HepG2 (cell line): ENCODE data around the gene C14orf119. TPM values are rescaled to one million over a fixed set of nuclear protein-coding genes. Genes with fewer than 3 reads are reported as not detected.

Source experiments
- ATAC-seq: fragments of 200-7000 bp; cut with Tn5 transposase; 3 replicates; pipeline ENCODE4 v1.9.1; 2020; ENCODE audit warnings: mild to moderate bottlenecking, moderate library complexity
- BruUV-seq: library from RNA; stranded (reverse); fragments of 400-500 nt; replicated peaks from 2 replicates; lab custom pipeline; 2021; lab: Mats Ljungman, UMichigan
- CTCF ChIA-PET: fragments of 300-600 bp; formaldehyde crosslinking; extraction: SDS; loops from one replicate; lab custom pipeline; 2021; ENCODE audit warnings: low total read pairs, inconsistent platforms, low intra/inter-chr PET ratio; lab: Yijun Ruan, JAX
- POLR2A ChIA-PET: fragments of 350-600 bp; sonication (Branson Sonifier 250); formaldehyde crosslinking; loops from one replicate; lab custom pipeline; 2020; ENCODE audit warnings: antibody characterized with exemption, inconsistent platforms; lab: Yijun Ruan, JAX
- DNase-seq: peaks from one replicate; pipeline ENCODE4 v3.0.0-alpha.2; 2015; ENCODE audit warnings: low spot score
- FAIRE-seq: peaks from 3 replicates; lab custom pipeline; 2011; peaks lifted over from hg19 to GRCh38; lab: Jason Lieb, UNC
- H2AFZ ChIP-seq: one replicate; pipeline ENCODE4 v1.6.1; 2011; ENCODE audit warnings: low read length, inconsistent platforms
- H3K27ac ChIP-seq: fragments of 300-600 bp; 3 replicates; pipeline ENCODE4 v1.8.0; 2011; ENCODE audit warnings: mixed run types, mild to moderate bottlenecking, mixed read lengths, low read length, inconsistent platforms; ENCODE audit not compliant: insufficient read depth; ENCODE audit errors: extremely low read length
- H3K27me3 ChIP-seq, 2 experiments: fragments of 200-600 bp in 1 of 2; 2 replicates in 1 of 2; 3 replicates in 1 of 2; pipeline versions ENCODE4 v1.6.0 to v1.8.0; 2011; ENCODE audit warnings: low read length in 2 of 2, mild to moderate bottlenecking in 2 of 2, moderate library complexity in 2 of 2, inconsistent platforms in 1 of 2; ENCODE audit not compliant: insufficient read depth in 2 of 2, control insufficient read depth in 1 of 2
- H3K36me3 ChIP-seq, 2 experiments: fragments of 200-600 bp in 1 of 2; replicated peaks in 1 of 2; 2 replicates in 1 of 2; 3 replicates in 1 of 2; pipeline versions ENCODE4 v1.5.1 to v1.8.0; 2011; ENCODE audit warnings: low read length in 2 of 2, inconsistent platforms in 1 of 2; ENCODE audit not compliant: insufficient read depth in 2 of 2, control insufficient read depth in 1 of 2
- H3K4me1 ChIP-seq: 2 replicates; pipeline ENCODE4 v1.5.1; 2012; ENCODE audit warnings: low read length, inconsistent platforms; ENCODE audit not compliant: insufficient read depth
- H3K4me2 ChIP-seq: 2 replicates; pipeline ENCODE4 v1.6.0; 2011; ENCODE audit warnings: low read depth, low read length, inconsistent platforms
- H3K4me3 ChIP-seq, 3 experiments: fragments of 200-600 bp in 1 of 3; sonication (generic), shearing (Covaris generic) in 1 of 3; replicated peaks in 1 of 3; 2 replicates each; pipeline ENCODE4 v1.5.1; 2011 to 2016; ENCODE audit warnings: low read length in 3 of 3, inconsistent platforms in 2 of 3, low read depth in 2 of 3, mild to moderate bottlenecking in 2 of 3, control low read depth in 1 of 3, mixed read lengths in 1 of 3; ENCODE audit not compliant: insufficient read depth in 1 of 3
- H3K79me2 ChIP-seq: one replicate; pipeline ENCODE4 v1.6.1; 2011; ENCODE audit warnings: low read length, inconsistent platforms; ENCODE audit not compliant: insufficient read depth
- H3K9ac ChIP-seq: 2 replicates; pipeline ENCODE4 v1.6.0; 2011; ENCODE audit warnings: mild to moderate bottlenecking, low read depth, low read length, inconsistent platforms; ENCODE audit not compliant: insufficient read depth
- H3K9me3 ChIP-seq: 2 replicates; pipeline ENCODE4 v1.5.1; 2012; ENCODE audit warnings: mild to moderate bottlenecking, low read length
- H4K20me1 ChIP-seq: 2 replicates; pipeline ENCODE4 v1.6.0; 2011; ENCODE audit warnings: inconsistent platforms, mild to moderate bottlenecking, low read length, moderate library complexity; ENCODE audit not compliant: insufficient read depth
- MAZ ChIP-seq, 2 experiments: sonication (generic) in 1 of 2; formaldehyde crosslinking in 1 of 2; IDR thresholded peaks; 2 replicates each; pipeline versions ENCODE4 v1.5.0 to v1.6.1; 2012 to 2020; ENCODE audit warnings: low read depth in 2 of 2, mild to moderate bottlenecking in 2 of 2, borderline replicate concordance in 1 of 2, improper control_type of control experiment in 1 of 2, low read length in 1 of 2, missing genetic modification reagents in 1 of 2, moderate library complexity in 1 of 2
- NONO ChIP-seq, 2 experiments: fragments of 450-650 bp in 1 of 2; sonication (generic) in 1 of 2; formaldehyde crosslinking in 1 of 2; IDR thresholded peaks in 1 of 2; conservative IDR thresholded peaks in 1 of 2; 2 replicates each; pipeline versions ENCODE4 v1.6.1 to v1.8.0; 2017 to 2022; ENCODE audit warnings: mild to moderate bottlenecking in 1 of 2, missing genetic modification reagents in 1 of 2, moderate library complexity in 1 of 2
- ZSCAN9 ChIP-seq: IDR thresholded peaks from 2 replicates; pipeline ENCODE4 v1.6.1; 2016; ENCODE audit warnings: borderline replicate concordance
- WGBS: methylation state at CpG from one replicate; pipeline ENCODE4 v1.1.6; 2017; ENCODE audit warnings: low lambda C conversion rate; 5-methylcytosine and 5-hydroxymethylcytosine counted together
- in situ Hi-C: cut with HindIII; loops from 2 replicates; pipeline ENCODE4 v1.10.0; 2017; ENCODE audit warnings: low pct_unique_long_range_greater_than_20kb; ENCODE audit not compliant: extremely low pct_ligation_motif_present
- intact Hi-C: fragments of 100-400 bp; cut with micrococcal nuclease; formaldehyde crosslinking; loops from one replicate; pipeline ENCODE4 v1.10.0; 2022; ENCODE audit not compliant: unreplicated experiment
- polyA plus RNA-seq, 8 experiments: library from polyadenylated mRNA; depleted of rRNA in 3 of 8; stranded (reverse) in 7 of 8; unstranded in 1 of 8; fragments of >200 nt; fragmentation: Illumina TruSeq in 4 of 8; extraction: Trizol in 4 of 8; gene quantifications; 2 replicates each; pipeline versions ENCODE4 v1.2.1 to v1.2.3, GENCODE V29; 2011 to 2016; ENCODE audit warnings: low read depth in 4 of 8, missing spikeins in 1 of 8, mixed read lengths in 1 of 8; ENCODE audit not compliant: insufficient read depth in 1 of 8
- total RNA-seq, 5 experiments: library from RNA; depleted of rRNA; stranded (reverse); fragments of >200 nt; fragmentation: Illumina TruSeq; extraction: Trizol; gene quantifications; 2 replicates each; pipeline ENCODE4 v1.2.3, GENCODE V29; 2016; ENCODE audit warnings: low read depth in 1 of 5
- TF ChIP-seq, protein P1 (sequence below): sonication (generic); formaldehyde crosslinking; IDR thresholded peaks from 2 replicates; pipeline ENCODE4 v1.9.0; 2021; ENCODE audit warnings: missing genetic modification reagents, borderline replicate concordance

Gene C14orf119
- total and polyA plus RNA-seq, 2 of the 13 experiments (the other 11 are each of a cell fraction or from before 2014, with no cell fraction given), result 117 to 206 TPM

DNA sequence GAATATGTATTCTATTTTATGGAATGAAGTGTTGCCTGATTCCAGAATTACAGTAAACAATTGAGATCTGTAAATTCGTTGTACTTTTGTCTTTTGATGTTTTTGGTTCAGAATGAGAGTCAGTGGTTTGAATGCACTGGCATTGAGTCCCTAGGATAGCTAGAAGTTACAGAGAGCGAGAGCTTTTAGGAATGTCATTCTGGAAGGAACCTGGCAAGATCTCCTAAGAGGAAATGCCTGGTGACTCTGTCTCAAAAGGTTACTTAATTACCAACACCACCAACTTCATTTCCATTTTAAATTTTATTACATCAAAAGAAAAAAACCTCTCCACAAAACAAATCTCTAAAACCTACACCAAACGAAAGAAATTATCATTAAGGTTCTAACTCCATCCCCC, 29.7 kb downstream of the C14orf119 start:
- TF ChIP-seq ZSCAN9 (CRISPR knock-in tag) (no peak), NONO (IDR thresholded peaks at IDR 0.05) (no peak), NONO (CRISPR knock-in tag; conservative IDR thresholded peaks at IDR 0.05) (no peak), MAZ (IDR thresholded peaks at IDR 0.05; ENCODE audit: borderline replicate concordance, low read depth, low read length) (no peak), MAZ (CRISPR knock-in tag; IDR thresholded peaks at IDR 0.05; ENCODE audit: low read depth) (no peak)
- TF ChIP-seq, protein P1, sequence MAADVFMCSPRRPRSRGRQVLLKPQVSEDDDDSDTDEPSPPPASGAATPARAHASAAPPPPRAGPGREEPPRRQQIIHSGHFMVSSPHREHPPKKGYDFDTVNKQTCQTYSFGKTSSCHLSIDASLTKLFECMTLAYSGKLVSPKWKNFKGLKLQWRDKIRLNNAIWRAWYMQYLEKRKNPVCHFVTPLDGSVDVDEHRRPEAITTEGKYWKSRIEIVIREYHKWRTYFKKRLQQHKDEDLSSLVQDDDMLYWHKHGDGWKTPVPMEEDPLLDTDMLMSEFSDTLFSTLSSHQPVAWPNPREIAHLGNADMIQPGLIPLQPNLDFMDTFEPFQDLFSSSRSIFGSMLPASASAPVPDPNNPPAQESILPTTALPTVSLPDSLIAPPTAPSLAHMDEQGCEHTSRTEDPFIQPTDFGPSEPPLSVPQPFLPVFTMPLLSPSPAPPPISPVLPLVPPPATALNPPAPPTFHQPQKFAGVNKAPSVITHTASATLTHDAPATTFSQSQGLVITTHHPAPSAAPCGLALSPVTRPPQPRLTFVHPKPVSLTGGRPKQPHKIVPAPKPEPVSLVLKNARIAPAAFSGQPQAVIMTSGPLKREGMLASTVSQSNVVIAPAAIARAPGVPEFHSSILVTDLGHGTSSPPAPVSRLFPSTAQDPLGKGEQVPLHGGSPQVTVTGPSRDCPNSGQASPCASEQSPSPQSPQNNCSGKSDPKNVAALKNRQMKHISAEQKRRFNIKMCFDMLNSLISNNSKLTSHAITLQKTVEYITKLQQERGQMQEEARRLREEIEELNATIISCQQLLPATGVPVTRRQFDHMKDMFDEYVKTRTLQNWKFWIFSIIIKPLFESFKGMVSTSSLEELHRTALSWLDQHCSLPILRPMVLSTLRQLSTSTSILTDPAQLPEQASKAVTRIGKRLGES (CRISPR knock-in tag), result no peak
- ChIA-PET CTCF (interaction anchor here (9.6 kb wide), 1 partner anchor 60 kb away, joined by 493 read pairs; the partner anchor contains the start of gene SLC7A8), POLR2A (interaction anchor here (1.3 to 1.4 kb wide), 2 partner anchors 30 to 53 kb away, joined by 3 to 5 read pairs; partner anchors contain the start of genes ACIN1 and C14orf119)
- no TSS peak for BruUV-seq
- Histone ChIP-seq H4K20me1 (no peaks in the 10 kb centered on the region), H3K27me3 (peaks cover 43 to 93% of the 10 kb centered on the region in 2 experiments), H3K79me2 (no peaks in the 10 kb centered on the region), H2AFZ (no peak overlapping the region), H3K9ac (no peak overlapping the region), H3K27ac (no peak overlapping the region), H3K36me3 (no peaks in the 10 kb centered on the region), H3K9me3 (no peaks in the 10 kb centered on the region), H3K4me1 (peaks cover under 1% of the 10 kb centered on the region; the same call in 1 of the 2 replicates), H3K4me3 (no peak overlapping the region), H3K4me2 (no peak overlapping the region)
- in situ Hi-C loops, result no loop called here
- ATAC-seq (no peak), DNase-seq (no peak), FAIRE-seq (no peak)
- intact Hi-C loops, result no loop called here
- WGBS, result 7% methylated on average over 3 of the region's 3 CpGs
